HepG2 (cell line): ENCODE measurements around the gene TSPYL1. TPM values are rescaled to one million over a fixed set of nuclear protein-coding genes. Genes with fewer than 3 reads are reported as not detected.

ENCODE experiments used
- ATAC-seq: fragments of 200-7000 bp; cut with Tn5 transposase; 3 replicates; pipeline ENCODE4 v1.9.1; 2020; ENCODE audit warnings: mild to moderate bottlenecking, moderate library complexity
- BruUV-seq: library from RNA; stranded (reverse); fragments of 400-500 nt; replicated peaks from 2 replicates; lab custom pipeline; 2021; lab: Mats Ljungman, UMichigan
- CTCF ChIA-PET: fragments of 300-600 bp; formaldehyde crosslinking; extraction: SDS; loops from one replicate; lab custom pipeline; 2021; ENCODE audit warnings: low total read pairs, inconsistent platforms, low intra/inter-chr PET ratio; lab: Yijun Ruan, JAX
- POLR2A ChIA-PET: fragments of 350-600 bp; sonication (Branson Sonifier 250); formaldehyde crosslinking; loops from one replicate; lab custom pipeline; 2020; ENCODE audit warnings: antibody characterized with exemption, inconsistent platforms; lab: Yijun Ruan, JAX
- DNase-seq: peaks from one replicate; pipeline ENCODE4 v3.0.0-alpha.2; 2015; ENCODE audit warnings: low spot score
- FAIRE-seq: peaks from 3 replicates; lab custom pipeline; 2011; peaks lifted over from hg19 to GRCh38; lab: Jason Lieb, UNC
- H2AFZ ChIP-seq: one replicate; pipeline ENCODE4 v1.6.1; 2011; ENCODE audit warnings: low read length, inconsistent platforms
- H3K27ac ChIP-seq: fragments of 300-600 bp; 3 replicates; pipeline ENCODE4 v1.8.0; 2011; ENCODE audit warnings: mixed run types, mild to moderate bottlenecking, mixed read lengths, low read length, inconsistent platforms; ENCODE audit not compliant: insufficient read depth; ENCODE audit errors: extremely low read length
- H3K27me3 ChIP-seq, 2 experiments: fragments of 200-600 bp in 1 of 2; 2 replicates in 1 of 2; 3 replicates in 1 of 2; pipeline versions ENCODE4 v1.6.0 to v1.8.0; 2011; ENCODE audit warnings: low read length in 2 of 2, mild to moderate bottlenecking in 2 of 2, moderate library complexity in 2 of 2, inconsistent platforms in 1 of 2; ENCODE audit not compliant: insufficient read depth in 2 of 2, control insufficient read depth in 1 of 2
- H3K36me3 ChIP-seq, 2 experiments: fragments of 200-600 bp in 1 of 2; replicated peaks in 1 of 2; 2 replicates in 1 of 2; 3 replicates in 1 of 2; pipeline versions ENCODE4 v1.5.1 to v1.8.0; 2011; ENCODE audit warnings: low read length in 2 of 2, inconsistent platforms in 1 of 2; ENCODE audit not compliant: insufficient read depth in 2 of 2, control insufficient read depth in 1 of 2
- H3K4me1 ChIP-seq: 2 replicates; pipeline ENCODE4 v1.5.1; 2012; ENCODE audit warnings: low read length, inconsistent platforms; ENCODE audit not compliant: insufficient read depth
- H3K4me2 ChIP-seq: 2 replicates; pipeline ENCODE4 v1.6.0; 2011; ENCODE audit warnings: low read depth, low read length, inconsistent platforms
- H3K4me3 ChIP-seq, 3 experiments: fragments of 200-600 bp in 1 of 3; sonication (generic), shearing (Covaris generic) in 1 of 3; replicated peaks in 1 of 3; 2 replicates each; pipeline ENCODE4 v1.5.1; 2011 to 2016; ENCODE audit warnings: low read length in 3 of 3, inconsistent platforms in 2 of 3, low read depth in 2 of 3, mild to moderate bottlenecking in 2 of 3, control low read depth in 1 of 3, mixed read lengths in 1 of 3; ENCODE audit not compliant: insufficient read depth in 1 of 3
- H3K79me2 ChIP-seq: one replicate; pipeline ENCODE4 v1.6.1; 2011; ENCODE audit warnings: low read length, inconsistent platforms; ENCODE audit not compliant: insufficient read depth
- H3K9ac ChIP-seq: 2 replicates; pipeline ENCODE4 v1.6.0; 2011; ENCODE audit warnings: mild to moderate bottlenecking, low read depth, low read length, inconsistent platforms; ENCODE audit not compliant: insufficient read depth
- H3K9me3 ChIP-seq: 2 replicates; pipeline ENCODE4 v1.5.1; 2012; ENCODE audit warnings: mild to moderate bottlenecking, low read length
- H4K20me1 ChIP-seq: 2 replicates; pipeline ENCODE4 v1.6.0; 2011; ENCODE audit warnings: inconsistent platforms, mild to moderate bottlenecking, low read length, moderate library complexity; ENCODE audit not compliant: insufficient read depth
- HMGXB3 ChIP-seq: sonication (generic); formaldehyde crosslinking; IDR thresholded peaks from 2 replicates; pipeline ENCODE4 v1.4.0; 2020; ENCODE audit warnings: missing genetic modification reagents, borderline replicate concordance
- IKZF1 ChIP-seq: fragments of 450-650 bp; IDR thresholded peaks from 2 replicates; pipeline ENCODE4 v1.7.1; 2016
- RARG ChIP-seq: sonication (generic); formaldehyde crosslinking; IDR thresholded peaks from 2 replicates; pipeline ENCODE4 v1.4.0; 2020; ENCODE audit warnings: low read depth, mild to moderate bottlenecking, missing genetic modification reagents
- ZBTB4 ChIP-seq: sonication (generic); formaldehyde crosslinking; IDR thresholded peaks from 2 replicates; pipeline ENCODE4 v1.4.0; 2020; ENCODE audit warnings: missing genetic modification reagents, mild to moderate bottlenecking, borderline replicate concordance
- WGBS: methylation state at CpG from one replicate; pipeline ENCODE4 v1.1.6; 2017; ENCODE audit warnings: low lambda C conversion rate; 5-methylcytosine and 5-hydroxymethylcytosine counted together
- in situ Hi-C: cut with HindIII; loops from 2 replicates; pipeline ENCODE4 v1.10.0; 2017; ENCODE audit warnings: low pct_unique_long_range_greater_than_20kb; ENCODE audit not compliant: extremely low pct_ligation_motif_present
- intact Hi-C: fragments of 100-400 bp; cut with micrococcal nuclease; formaldehyde crosslinking; loops from one replicate; pipeline ENCODE4 v1.10.0; 2022; ENCODE audit not compliant: unreplicated experiment
- polyA plus RNA-seq, 8 experiments: library from polyadenylated mRNA; depleted of rRNA in 3 of 8; stranded (reverse) in 7 of 8; unstranded in 1 of 8; fragments of >200 nt; fragmentation: Illumina TruSeq in 4 of 8; extraction: Trizol in 4 of 8; gene quantifications; 2 replicates each; pipeline versions ENCODE4 v1.2.1 to v1.2.3, GENCODE V29; 2011 to 2016; ENCODE audit warnings: low read depth in 4 of 8, missing spikeins in 1 of 8, mixed read lengths in 1 of 8; ENCODE audit not compliant: insufficient read depth in 1 of 8
- total RNA-seq, 5 experiments: library from RNA; depleted of rRNA; stranded (reverse); fragments of >200 nt; fragmentation: Illumina TruSeq; extraction: Trizol; gene quantifications; 2 replicates each; pipeline ENCODE4 v1.2.3, GENCODE V29; 2016; ENCODE audit warnings: low read depth in 1 of 5

The TSPYL1 gene
- total and polyA plus RNA-seq, 2 of the 13 experiments (the other 11 are each of a cell fraction or from before 2014, with no cell fraction given), result 28.3 to 93.0 TPM

GRCh38 chr6:116244284-116244683 lies 35.4 kb downstream of the TSPYL1 start:
- BruUV-seq, result no TSS peak
- H4K20me1 ChIP-seq, result no peaks in the 10 kb centered on the region
- H3K9ac ChIP-seq, result no peak overlapping the region
- no peak overlapping the region for H3K27ac ChIP-seq
- TF ChIP-seq ZBTB4, result no peak
- TF ChIP-seq IKZF1, result no peak
- TF ChIP-seq RARG (CRISPR knock-in tag), result no peak
- no peak for TF ChIP-seq HMGXB3 (CRISPR knock-in tag)
- WGBS, result over 99% methylated on average over 4 of the region's 4 CpGs
- peaks cover 1 to 2% of the 10 kb centered on the region in 2 experiments; a peak in 3 of 5 replicates for H3K36me3 ChIP-seq
- H3K79me2 ChIP-seq, result no peaks in the 10 kb centered on the region
- no peak for DNase-seq
- H3K4me3 ChIP-seq, result no peak overlapping the region
- no peak overlapping the region for H3K4me2 ChIP-seq
- H2AFZ ChIP-seq, result no peak overlapping the region
- H3K4me1 ChIP-seq, result peaks cover 26% of the 10 kb centered on the region
- POLR2A ChIA-PET, result no interaction called here
- no peak for ATAC-seq
- in situ Hi-C loops, result no loop called here
- H3K9me3 ChIP-seq, result no peaks in the 10 kb centered on the region
- intact Hi-C loops, result no loop called here
- no peak for FAIRE-seq
- CTCF ChIA-PET, result no interaction called here
- no peaks in the 10 kb centered on the region for H3K27me3 ChIP-seq
